ENCODE data around the gene CACNA1D.
"Not testable (repeated sequence)": the region's sequence is repeated elsewhere in the genome, so short reads cannot be mapped to it uniquely, and the experiment has no call there.

Gene CACNA1D

DNA sequence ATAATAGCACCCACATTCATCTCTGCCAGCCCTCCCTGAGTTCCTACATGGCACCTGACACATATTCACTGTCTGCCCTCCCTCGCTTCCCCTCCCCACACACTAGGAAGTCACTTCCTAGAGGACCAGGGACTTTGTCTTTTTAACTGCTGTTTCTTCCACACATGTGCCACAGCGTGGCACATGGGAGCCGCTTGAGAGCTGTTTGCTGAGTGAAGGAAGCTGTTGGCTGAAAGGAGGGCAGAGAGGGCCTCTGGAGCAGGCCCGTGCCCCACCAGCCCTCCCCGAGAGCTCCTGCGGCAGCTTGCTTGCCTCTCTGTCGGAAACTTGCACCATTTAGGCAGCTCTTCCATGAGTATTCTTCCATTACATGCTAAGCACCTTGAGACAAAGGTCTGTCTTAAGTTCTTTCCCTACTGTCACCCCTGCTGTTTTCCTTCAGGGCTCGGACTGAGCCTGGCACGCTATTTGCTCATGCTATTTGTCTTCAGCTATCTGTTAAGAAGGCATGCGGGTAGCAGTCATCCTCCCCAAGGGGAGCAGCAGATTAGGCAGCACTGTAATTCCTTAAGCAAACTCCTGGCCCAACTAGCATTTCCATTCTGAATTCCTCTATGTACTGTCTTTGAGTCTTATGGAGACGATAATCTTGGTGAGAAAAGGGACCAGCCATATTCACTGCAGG is 72.2 kb downstream of the CACNA1D start:
- CTCF ChIA-PET: no interaction called here
- TF ChIP-seq LEF1 (IDR thresholded peaks at IDR 0.05; ENCODE audit: borderline replicate concordance): no peak
- TF ChIP-seq ZNF384 (IDR thresholded peaks at IDR 0.05): no peak
- TF ChIP-seq FOXM1 (IDR thresholded peaks at IDR 0.05; ENCODE audit: borderline replicate concordance): no peak
- no peak for TF ChIP-seq SP1 (IDR thresholded peaks at IDR 0.05)
- TF ChIP-seq NFRKB (IDR thresholded peaks at IDR 0.05): no peak
- no peak for TF ChIP-seq TARDBP (IDR thresholded peaks at IDR 0.05)
- TF ChIP-seq BHLHE40 (IDR thresholded peaks at IDR 0.05; ENCODE audit: borderline replicate concordance): no peak
- POLR2A ChIA-PET: no interaction called here
- DNase-seq (ENCODE audit: extremely low spot score): no peak

- DNase-seq (ENCODE audit: extremely low spot score): no peak
- CTCF ChIA-PET: interaction anchor here (1.1 to 1.5 kb wide), 3 partner anchors 10 to 193 kb away, joined by 3 read pairs; no protein-coding TSS in a partner anchor
- POLR2A ChIA-PET: no interaction called here
- TF ChIP-seq ELF4 (IDR thresholded peaks at IDR 0.05): no peak
- TF ChIP-seq TARDBP (IDR thresholded peaks at IDR 0.05): no peak
- TF ChIP-seq ZNF384 (IDR thresholded peaks at IDR 0.05): no peak
- TF ChIP-seq NFRKB (IDR thresholded peaks at IDR 0.05): no peak
- TF ChIP-seq SP1 (IDR thresholded peaks at IDR 0.05): no peak
- TF ChIP-seq HDGF (IDR thresholded peaks at IDR 0.05; ENCODE audit: borderline replicate concordance): no peak
- no peak for TF ChIP-seq FOXM1 (IDR thresholded peaks at IDR 0.05; ENCODE audit: borderline replicate concordance)
- no peak for TF ChIP-seq BHLHE40 (IDR thresholded peaks at IDR 0.05; ENCODE audit: borderline replicate concordance)
- no peak for TF ChIP-seq FOXK2 (IDR thresholded peaks at IDR 0.05)
- no peak for TF ChIP-seq ARNT (IDR thresholded peaks at IDR 0.05)
- TF ChIP-seq SUZ12 (IDR thresholded peaks at IDR 0.05): no peak
- no peak for TF ChIP-seq L3MBTL2 (conservative IDR thresholded peaks at IDR 0.05)
- TF ChIP-seq FOXA1 (IDR thresholded peaks at IDR 0.05): no peak
- no peak for TF ChIP-seq CTBP1 (IDR thresholded peaks at IDR 0.05; ENCODE audit: borderline replicate concordance)
- TF ChIP-seq, protein P1, sequence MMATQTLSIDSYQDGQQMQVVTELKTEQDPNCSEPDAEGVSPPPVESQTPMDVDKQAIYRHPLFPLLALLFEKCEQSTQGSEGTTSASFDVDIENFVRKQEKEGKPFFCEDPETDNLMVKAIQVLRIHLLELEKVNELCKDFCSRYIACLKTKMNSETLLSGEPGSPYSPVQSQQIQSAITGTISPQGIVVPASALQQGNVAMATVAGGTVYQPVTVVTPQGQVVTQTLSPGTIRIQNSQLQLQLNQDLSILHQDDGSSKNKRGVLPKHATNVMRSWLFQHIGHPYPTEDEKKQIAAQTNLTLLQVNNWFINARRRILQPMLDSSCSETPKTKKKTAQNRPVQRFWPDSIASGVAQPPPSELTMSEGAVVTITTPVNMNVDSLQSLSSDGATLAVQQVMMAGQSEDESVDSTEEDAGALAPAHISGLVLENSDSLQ (IDR thresholded peaks at IDR 0.05): no peak
- TF ChIP-seq LEF1 (IDR thresholded peaks at IDR 0.05; ENCODE audit: borderline replicate concordance): no peak
Observed at GRCh38 chr3:53570081-53570480, 75.7 kb downstream of the CACNA1D start.

- TF ChIP-seq ZNF384 (IDR thresholded peaks at IDR 0.05): no peak
- CTCF ChIA-PET: interaction anchor here (1.1 to 1.5 kb wide), 3 partner anchors 10 to 194 kb away, joined by 3 read pairs; no protein-coding TSS in a partner anchor
- DNase-seq (ENCODE audit: extremely low spot score): no peak
- POLR2A ChIA-PET: no interaction called here
Observed at GRCh38 chr3:53570709-53571108, 76.3 kb downstream of the CACNA1D start.

DNA sequence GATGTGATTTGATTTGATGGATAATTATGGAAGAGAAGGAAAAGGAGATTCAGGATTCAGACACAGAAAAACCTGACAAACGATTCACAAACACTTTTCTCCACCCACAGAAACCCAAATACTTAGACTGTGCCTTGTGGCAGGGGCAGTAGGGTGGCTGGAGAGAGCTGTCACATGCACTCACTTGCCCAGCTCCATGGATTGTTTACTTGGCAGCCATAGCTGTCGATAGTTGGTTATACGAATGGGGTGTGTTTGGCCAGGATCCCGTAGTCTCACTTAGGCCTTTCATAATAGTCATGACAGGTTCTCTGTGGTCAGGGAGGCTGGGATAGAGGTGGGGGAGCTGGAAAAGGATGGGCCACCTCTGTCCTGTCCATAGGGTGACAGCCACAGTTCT is 76.9 kb downstream of the CACNA1D start:
- TF ChIP-seq SP1 (IDR thresholded peaks at IDR 0.05) (no peak), CTBP1 (IDR thresholded peaks at IDR 0.05; ENCODE audit: borderline replicate concordance) (no peak), ELF4 (IDR thresholded peaks at IDR 0.05) (no peak), SUZ12 (IDR thresholded peaks at IDR 0.05) (no peak), FOXM1 (IDR thresholded peaks at IDR 0.05; ENCODE audit: borderline replicate concordance) (no peak), ARNT (IDR thresholded peaks at IDR 0.05) (no peak), FOXA1 (IDR thresholded peaks at IDR 0.05) (no peak), HDGF (IDR thresholded peaks at IDR 0.05; ENCODE audit: borderline replicate concordance) (no peak), LEF1 (IDR thresholded peaks at IDR 0.05; ENCODE audit: borderline replicate concordance) (no peak), NFRKB (IDR thresholded peaks at IDR 0.05) (no peak), L3MBTL2 (conservative IDR thresholded peaks at IDR 0.05) (no peak), BHLHE40 (IDR thresholded peaks at IDR 0.05; ENCODE audit: borderline replicate concordance) (no peak), ZNF384 (IDR thresholded peaks at IDR 0.05) (no peak), TARDBP (IDR thresholded peaks at IDR 0.05) (no peak), FOXK2 (IDR thresholded peaks at IDR 0.05) (no peak)
- TF ChIP-seq, protein P1 (IDR thresholded peaks at IDR 0.05): no peak
- CTCF ChIA-PET: interaction anchor here (1.1 to 1.5 kb wide), 3 partner anchors 11 to 194 kb away, joined by 3 read pairs; no protein-coding TSS in a partner anchor
- POLR2A ChIA-PET: no interaction called here

DNA sequence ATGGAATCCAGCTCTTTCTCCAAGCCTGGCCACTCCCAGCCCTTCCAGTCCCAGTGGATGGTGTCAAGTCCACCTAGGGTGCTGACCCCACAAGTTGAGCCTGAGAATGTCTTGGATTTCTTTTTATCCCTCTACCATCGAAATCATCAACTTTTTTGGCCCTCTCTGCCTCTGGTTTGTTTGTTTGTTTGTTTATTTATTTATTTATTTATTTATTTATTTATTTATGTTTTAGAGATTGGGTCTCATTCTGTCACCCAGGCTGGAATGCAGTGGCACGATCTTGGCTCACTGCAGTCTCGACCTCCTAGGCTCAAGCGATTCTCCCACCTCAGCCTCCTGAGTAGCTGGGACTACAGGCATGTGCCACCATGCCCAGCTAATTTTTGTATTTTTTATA is 77.8 kb downstream of the CACNA1D start:
- POLR2A ChIA-PET; CTCF ChIA-PET; DNase-seq (ENCODE audit: extremely low spot score): not testable (repeated sequence)

More for the DNA sequence above, 76.9 kb downstream of the CACNA1D start:
- no peak for DNase-seq (ENCODE audit: extremely low spot score)

DNA sequence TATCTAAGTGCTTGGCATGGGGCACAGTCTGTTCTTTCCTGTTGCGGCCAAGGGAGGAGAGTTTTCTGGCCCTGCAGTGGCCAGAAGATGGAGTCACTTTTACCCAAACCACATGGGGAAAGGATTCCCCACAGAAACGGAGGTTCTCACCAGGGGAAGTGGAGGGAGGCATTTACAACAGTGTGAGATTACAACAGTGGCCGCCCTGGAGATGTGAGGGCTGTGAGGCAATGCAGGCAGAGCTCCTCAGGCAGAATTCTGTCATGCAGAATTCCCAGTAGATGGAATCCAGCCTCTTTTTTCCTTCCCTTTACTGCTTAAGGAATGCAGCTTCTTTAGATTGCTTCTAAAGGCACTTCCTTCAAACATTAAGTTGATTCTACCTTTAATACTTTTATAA is 83.1 kb downstream of the CACNA1D start:
- CTCF ChIA-PET: no interaction called here
- no peak for DNase-seq (ENCODE audit: extremely low spot score)
- TF ChIP-seq BHLHE40 (IDR thresholded peaks at IDR 0.05; ENCODE audit: borderline replicate concordance) (no peak), SUZ12 (IDR thresholded peaks at IDR 0.05) (no peak), ARNT (IDR thresholded peaks at IDR 0.05) (no peak), FOXM1 (IDR thresholded peaks at IDR 0.05; ENCODE audit: borderline replicate concordance) (no peak), SP1 (IDR thresholded peaks at IDR 0.05) (no peak), ZNF384 (IDR thresholded peaks at IDR 0.05) (no peak), FOXK2 (IDR thresholded peaks at IDR 0.05) (no peak), HDGF (IDR thresholded peaks at IDR 0.05; ENCODE audit: borderline replicate concordance) (no peak), LEF1 (IDR thresholded peaks at IDR 0.05; ENCODE audit: borderline replicate concordance) (no peak), TARDBP (IDR thresholded peaks at IDR 0.05) (no peak)
- TF ChIP-seq, protein P1 (IDR thresholded peaks at IDR 0.05): no peak

More for the DNA sequence above, 83.1 kb downstream of the CACNA1D start:
- POLR2A ChIA-PET: no interaction called here

Data from HEK293T (cell line).